Measurements from ENCODE around the gene DIRAS3.
"Not testable (repeated sequence)": the region's sequence is repeated elsewhere in the genome, so short reads cannot be mapped to it uniquely, and the experiment has no call there.

The DIRAS3 gene

GRCh38 chr1:68049941-68050878 lies at the start of gene DIRAS3:
Gene DIRAS3, minus strand, starts transcription at chr1:68050627. Its CDS starts 3,330 bp downstream, at chr1:68047297.
- in situ Hi-C loops (cut with MboI; ENCODE audit: low sequenced_read_pairs): no loop called here

DNA sequence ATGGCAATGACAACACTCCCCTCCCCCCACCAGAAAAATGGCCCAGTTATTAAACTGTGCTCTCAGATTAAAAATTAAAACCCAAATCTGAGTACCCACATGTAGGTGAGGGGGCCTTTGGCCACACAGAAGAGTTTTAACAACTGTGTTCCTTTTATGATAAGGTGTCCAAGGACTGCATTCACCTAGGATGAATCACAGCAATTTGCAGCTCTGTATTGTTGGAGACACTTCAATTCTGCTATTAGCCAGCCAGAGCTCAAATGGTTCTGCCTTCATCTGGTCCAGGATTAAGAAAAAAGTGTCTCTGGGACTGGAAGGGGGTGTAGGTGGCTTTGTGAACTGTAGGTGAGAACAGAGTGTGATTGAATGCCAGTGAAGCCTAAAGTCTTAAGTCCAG lies 43.3 kb upstream of the DIRAS3 start:
- in situ Hi-C loops (cut with MboI; ENCODE audit: low sequenced_read_pairs): no loop called here

- in situ Hi-C loops (cut with MboI; ENCODE audit: low sequenced_read_pairs): no loop called here
Measured at GRCh38 chr1:68087184-68087583, 36.8 kb upstream of the DIRAS3 start.

GRCh38 chr1:68085752-68086151 lies 35.3 kb upstream of the DIRAS3 start:
- in situ Hi-C loops (cut with MboI; ENCODE audit: low sequenced_read_pairs): no loop called here

DNA sequence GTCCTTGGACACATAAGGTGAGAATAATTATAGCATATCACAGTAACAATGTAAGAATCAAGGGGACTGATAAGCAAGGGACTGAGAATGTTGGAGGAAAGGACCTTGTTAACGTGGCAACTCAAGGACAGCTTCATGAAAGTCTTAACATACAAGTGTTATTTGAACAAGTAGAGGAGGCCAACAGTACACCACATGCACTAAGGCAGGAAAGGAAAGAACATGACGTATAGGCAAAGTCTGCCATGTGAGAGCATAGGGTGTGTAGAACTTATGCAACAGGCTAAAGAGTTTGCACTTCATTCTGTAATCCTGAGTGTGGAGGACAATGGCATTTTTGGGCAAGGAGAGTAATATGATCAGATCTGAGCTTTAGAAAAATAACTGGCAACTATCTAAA lies 33.3 kb upstream of the DIRAS3 start:
- in situ Hi-C loops (cut with MboI; ENCODE audit: low sequenced_read_pairs): no loop called here

- in situ Hi-C loops (cut with MboI; ENCODE audit: low sequenced_read_pairs): no loop called here
Measured at GRCh38 chr1:68081775-68082283, 31.4 kb upstream of the DIRAS3 start.

DNA sequence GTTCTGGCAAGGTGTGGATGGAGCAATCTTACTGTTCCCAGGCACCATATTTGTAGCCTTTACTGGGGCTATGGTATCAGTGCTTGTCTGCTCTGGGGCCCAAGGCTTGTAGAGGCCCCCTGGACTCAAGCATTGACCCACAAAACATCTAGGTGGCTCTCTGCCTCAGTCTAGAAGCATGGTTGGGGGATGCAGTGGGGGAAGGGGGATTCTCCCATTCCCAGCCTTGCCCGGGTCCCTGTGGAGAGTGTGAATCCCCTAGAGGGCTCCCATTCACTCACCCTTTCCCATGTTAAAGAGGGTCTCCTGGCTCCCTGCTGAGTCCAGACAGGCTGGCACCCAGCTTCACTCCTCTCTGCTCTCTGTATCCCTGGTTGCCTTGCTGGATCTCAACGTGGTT lies 28.2 kb upstream of the DIRAS3 start:
- in situ Hi-C loops (cut with MboI; ENCODE audit: low sequenced_read_pairs): no loop called here

DNA sequence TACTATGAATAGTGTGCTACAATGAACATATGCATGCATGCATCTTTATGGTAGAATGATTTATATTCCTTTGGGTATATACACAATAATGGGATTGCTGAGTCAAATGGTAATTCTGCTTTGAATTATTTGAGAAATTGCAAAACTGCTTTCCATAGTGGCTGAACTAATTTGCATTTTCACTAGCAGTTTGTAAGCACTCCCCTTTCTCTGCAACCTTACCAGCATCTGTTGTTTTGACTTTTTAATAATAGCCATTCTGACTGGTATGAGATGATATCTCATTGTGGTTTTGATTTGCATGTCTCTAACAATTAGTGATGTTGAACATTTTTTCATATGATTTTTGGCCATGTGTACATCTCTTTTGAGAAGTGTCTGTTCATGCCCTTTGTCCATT lies 24.0 kb upstream of the DIRAS3 start:
- in situ Hi-C loops (cut with MboI; ENCODE audit: low sequenced_read_pairs): no loop called here

- in situ Hi-C loops (cut with MboI; ENCODE audit: low sequenced_read_pairs): no loop called here
Measured at GRCh38 chr1:68065766-68066165, 15.3 kb upstream of the DIRAS3 start.

- in situ Hi-C loops (cut with MboI; ENCODE audit: low sequenced_read_pairs): not testable (repeated sequence)
Measured at GRCh38 chr1:68058053-68058452, 7.6 kb upstream of the DIRAS3 start.

DNA sequence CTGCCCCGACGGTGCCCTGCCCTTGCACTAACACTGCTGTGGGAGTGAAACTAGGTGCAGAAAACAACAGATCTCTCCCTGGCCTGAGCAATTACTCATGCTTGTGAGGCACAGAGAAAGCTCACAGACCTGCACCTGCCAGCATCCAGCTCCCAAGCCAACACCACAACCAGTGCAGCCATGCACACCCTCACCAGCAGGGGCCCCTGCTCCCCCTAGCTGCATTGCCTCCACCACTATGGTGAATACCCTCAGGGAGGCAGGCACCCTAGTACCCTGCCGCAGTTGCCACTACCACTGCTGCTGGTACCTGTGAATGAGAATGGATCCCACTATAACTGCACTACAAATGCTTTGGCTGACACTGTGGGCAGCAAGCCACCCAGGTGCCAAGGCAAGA lies 7.1 kb upstream of the DIRAS3 start:
- in situ Hi-C loops (cut with MboI; ENCODE audit: low sequenced_read_pairs): no loop called here

DNA sequence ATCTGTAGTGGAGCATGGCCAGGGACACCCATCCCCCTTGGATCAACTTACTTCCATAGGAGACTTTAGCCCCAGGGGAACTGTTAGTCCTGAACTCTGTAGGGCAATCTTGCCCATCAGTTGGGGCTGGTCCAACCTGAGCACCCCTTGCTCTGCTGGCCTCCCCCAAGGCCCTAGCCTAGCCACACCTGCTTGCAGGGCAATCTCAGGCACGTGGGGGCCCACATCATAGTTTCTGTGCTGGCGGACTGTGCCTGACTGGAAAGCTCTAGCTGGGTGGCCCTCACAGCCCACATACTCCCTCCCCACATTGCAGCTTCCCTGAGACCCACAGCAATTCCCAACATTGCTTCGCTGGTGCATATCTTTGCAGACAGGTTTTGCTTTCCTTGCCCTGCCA lies 6.6 kb upstream of the DIRAS3 start:
- in situ Hi-C loops (cut with MboI; ENCODE audit: low sequenced_read_pairs): no loop called here

DNA sequence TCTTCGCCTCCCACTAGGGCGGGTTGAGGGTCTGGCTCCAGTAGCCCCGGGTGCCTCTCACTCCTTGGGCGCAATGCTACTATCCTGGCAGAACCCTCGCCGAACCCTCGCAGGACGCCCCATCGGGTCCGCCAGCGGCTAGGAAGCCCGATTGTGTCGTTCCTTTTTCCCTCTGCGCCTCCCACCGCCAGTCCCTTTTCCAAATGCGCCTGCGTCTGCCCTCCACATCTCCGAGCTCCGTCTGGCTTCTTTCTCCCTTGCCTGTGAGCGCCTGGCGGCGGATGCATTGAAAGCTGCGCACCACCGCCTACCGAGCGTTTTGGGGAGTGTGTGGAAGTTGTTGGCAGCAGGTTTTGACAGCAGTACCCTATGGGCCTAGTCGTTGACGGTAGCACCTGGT lies 1.0 kb upstream of the DIRAS3 start:
- in situ Hi-C loops (cut with MboI; ENCODE audit: low sequenced_read_pairs): no loop called here

DNA sequence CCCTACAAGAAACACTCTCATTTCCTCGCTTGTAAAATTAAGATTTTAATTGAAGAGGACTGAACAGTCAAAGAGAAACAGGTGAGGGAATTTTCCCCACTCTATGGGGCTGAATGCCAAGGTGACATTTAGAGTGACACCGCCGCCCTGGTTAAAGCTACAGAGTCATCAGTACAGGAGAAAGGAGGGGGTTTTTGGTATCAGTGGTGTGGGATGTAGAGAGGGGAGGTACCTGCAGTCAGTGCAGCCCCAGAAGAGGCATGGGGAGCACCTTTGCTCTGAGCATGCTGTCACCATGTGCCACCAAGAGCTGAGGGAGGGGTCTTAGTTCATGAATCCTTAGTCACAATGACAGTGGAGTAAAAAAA lies 2.8 kb downstream of the DIRAS3 start:
- in situ Hi-C loops (cut with MboI; ENCODE audit: low sequenced_read_pairs): no loop called here

GRCh38 chr1:68046885-68047658 lies 3.4 kb downstream of the DIRAS3 start:
- in situ Hi-C loops (cut with MboI; ENCODE audit: low sequenced_read_pairs): no loop called here

DNA sequence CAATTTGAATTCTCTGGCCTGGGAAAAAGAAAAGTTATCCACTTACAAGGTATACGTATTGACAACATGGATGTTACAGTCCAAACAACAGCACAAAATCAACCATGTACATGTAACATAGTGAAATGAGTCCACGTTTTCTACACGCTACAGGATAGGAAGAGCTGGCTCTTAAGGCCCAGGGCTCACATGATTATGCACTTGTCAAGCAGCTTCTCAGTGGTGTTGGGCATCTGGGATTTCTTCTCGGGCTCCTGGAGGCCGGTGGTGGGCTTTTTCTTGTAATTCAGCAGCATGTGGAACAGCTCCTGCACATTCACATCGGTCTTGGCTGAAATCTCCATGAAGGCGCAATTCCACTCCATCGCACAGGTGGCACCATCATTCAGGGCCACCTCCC lies 4.0 kb downstream of the DIRAS3 start:
- in situ Hi-C loops (cut with MboI; ENCODE audit: low sequenced_read_pairs): no loop called here

DNA sequence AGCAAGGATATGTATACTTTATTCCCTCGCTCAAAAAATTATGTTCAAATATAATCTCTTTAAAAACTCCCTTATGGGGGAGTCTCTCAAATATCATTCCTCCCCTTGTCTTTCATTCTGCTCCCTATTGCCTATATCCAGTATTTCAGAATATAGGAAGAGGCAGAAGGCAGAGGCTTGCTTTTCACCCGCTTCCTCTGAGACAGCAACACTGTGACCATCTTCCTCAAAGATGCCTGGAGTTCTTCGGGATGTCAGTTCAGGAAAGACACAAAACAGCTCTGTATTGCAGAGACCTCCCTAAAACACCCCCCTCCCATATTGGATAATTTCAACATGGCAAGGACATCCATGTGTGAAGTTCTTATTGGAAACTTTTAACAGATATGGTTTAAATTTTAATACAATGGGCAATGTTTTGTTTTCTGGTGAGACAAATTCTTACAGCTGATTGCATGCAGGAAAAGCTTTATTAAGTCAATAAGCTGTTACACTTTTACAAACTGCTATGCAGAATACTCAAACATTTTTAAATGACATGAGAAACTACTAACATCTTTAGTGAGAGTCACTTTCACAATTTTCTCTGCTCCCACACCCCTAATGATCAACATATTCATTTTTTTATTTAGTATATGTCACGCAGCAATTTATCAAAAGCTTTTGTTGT lies 4.8 kb downstream of the DIRAS3 start:
- in situ Hi-C loops (cut with MboI; ENCODE audit: low sequenced_read_pairs): no loop called here

- in situ Hi-C loops (cut with MboI; ENCODE audit: low sequenced_read_pairs): no loop called here
Measured at GRCh38 chr1:68043443-68044090, 6.9 kb downstream of the DIRAS3 start.

GRCh38 chr1:68036946-68037345 lies 13.5 kb downstream of the DIRAS3 start:
- in situ Hi-C loops (cut with MboI; ENCODE audit: low sequenced_read_pairs): no loop called here

- in situ Hi-C loops (cut with MboI; ENCODE audit: low sequenced_read_pairs): no loop called here
Measured at GRCh38 chr1:68029444-68029843, 21.0 kb downstream of the DIRAS3 start.

- in situ Hi-C loops (cut with MboI; ENCODE audit: low sequenced_read_pairs): no loop called here
Measured at GRCh38 chr1:68028566-68028965, 21.9 kb downstream of the DIRAS3 start.
